GM12891 (cell line): ENCODE measurements around the gene MLLT6.

Source experiments
- DNase-seq: peaks from one replicate; pipeline ENCODE4 v3.0.0; 2011; ENCODE audit warnings: low spot score; ENCODE audit not compliant: insufficient read length
- FAIRE-seq: peaks from 2 replicates; lab custom pipeline; 2011; peaks lifted over from hg19 to GRCh38; lab: Jason Lieb, UNC
- PAX5 ChIP-seq: IDR thresholded peaks from 2 replicates; pipeline ENCODE4 v1.6.1; 2011; ENCODE audit warnings: low read length, moderate library complexity, mild to moderate bottlenecking; ENCODE audit not compliant: insufficient read depth, severe bottlenecking
- POLR2A ChIP-seq: IDR thresholded peaks from 2 replicates; pipeline ENCODE4 v1.6.1; 2011; ENCODE audit warnings: low read depth, low read length, control low read depth
- POLR2AphosphoS5 ChIP-seq: IDR thresholded peaks from 2 replicates; pipeline ENCODE4 v1.6.1; 2011; ENCODE audit warnings: low read depth, low read length, control low read depth
- POU2F2 ChIP-seq: IDR thresholded peaks from 2 replicates; pipeline ENCODE4 v1.6.1; 2011; ENCODE audit warnings: low read depth, mild to moderate bottlenecking, control low read depth, low read length, moderate library complexity
- SPI1 ChIP-seq: IDR thresholded peaks from 2 replicates; pipeline ENCODE4 v1.6.1; 2011; ENCODE audit warnings: low read depth, low read length, control low read depth
- TAF1 ChIP-seq: IDR thresholded peaks from 2 replicates; pipeline ENCODE4 v1.6.1; 2011; ENCODE audit warnings: low read depth, low read length, control low read depth

The MLLT6 gene

GRCh38 chr17:38701504-38702165 is 3.4 kb upstream of the MLLT6 start:
- DNase-seq (no peak), FAIRE-seq (no peak)
- peak; percentile 50; the same call in 1 of the 2 replicates for TF ChIP-seq TAF1
- peak; percentile 65 for TF ChIP-seq POLR2AphosphoS5
- no peak for TF ChIP-seq PAX5
- TF ChIP-seq POU2F2, result peak; percentile 53
- TF ChIP-seq POLR2A, result no peak; the same call in none of the 2 replicates
- peak; percentile 85 for TF ChIP-seq SPI1

DNA sequence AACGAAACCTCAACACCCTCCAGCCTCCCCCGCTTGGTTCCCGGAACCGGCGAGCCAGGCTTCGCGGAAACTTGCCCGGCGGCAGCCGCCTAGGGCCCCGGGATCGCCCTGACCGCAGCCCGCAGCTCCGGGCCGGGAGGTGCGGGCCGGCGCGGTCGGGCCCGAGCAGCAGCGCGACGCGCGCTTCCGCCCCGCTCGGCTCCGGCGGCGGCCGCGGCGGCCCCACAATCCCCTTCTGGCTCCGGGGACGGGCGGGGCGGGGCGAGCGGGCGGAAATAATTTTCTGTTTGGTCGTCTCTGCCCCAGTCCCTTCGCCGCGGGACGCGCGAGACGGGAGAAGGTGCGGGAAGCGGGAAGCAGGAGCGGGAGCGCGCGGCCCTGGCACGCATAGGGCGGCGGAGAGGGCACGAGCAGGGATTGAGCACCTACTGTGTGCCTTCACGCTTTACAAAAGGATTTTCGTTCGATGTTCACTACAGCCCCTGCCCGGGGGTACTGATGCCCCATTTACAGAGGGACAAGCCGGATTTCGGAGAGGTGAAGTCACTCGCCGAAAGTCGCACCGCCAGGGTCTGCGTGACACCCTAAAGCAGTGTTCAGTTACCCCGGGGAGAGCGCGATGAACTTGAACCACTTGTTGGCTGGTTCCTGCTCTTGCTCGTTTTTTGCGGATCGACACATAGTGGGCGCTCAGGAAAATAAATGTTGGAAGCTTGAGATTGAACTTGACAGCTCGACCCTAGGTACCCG is 2.7 kb upstream of the MLLT6 start:
- TF ChIP-seq POU2F2 (no peak), POLR2AphosphoS5 (no peak; the same call in 1 of the 2 replicates), SPI1 (no peak), POLR2A (peak; percentile 63), PAX5 (peak; percentile 2), TAF1 (peak; percentile 56; the same call in 1 of the 2 replicates)
- FAIRE-seq, result no peak
- no peak for DNase-seq

DNA sequence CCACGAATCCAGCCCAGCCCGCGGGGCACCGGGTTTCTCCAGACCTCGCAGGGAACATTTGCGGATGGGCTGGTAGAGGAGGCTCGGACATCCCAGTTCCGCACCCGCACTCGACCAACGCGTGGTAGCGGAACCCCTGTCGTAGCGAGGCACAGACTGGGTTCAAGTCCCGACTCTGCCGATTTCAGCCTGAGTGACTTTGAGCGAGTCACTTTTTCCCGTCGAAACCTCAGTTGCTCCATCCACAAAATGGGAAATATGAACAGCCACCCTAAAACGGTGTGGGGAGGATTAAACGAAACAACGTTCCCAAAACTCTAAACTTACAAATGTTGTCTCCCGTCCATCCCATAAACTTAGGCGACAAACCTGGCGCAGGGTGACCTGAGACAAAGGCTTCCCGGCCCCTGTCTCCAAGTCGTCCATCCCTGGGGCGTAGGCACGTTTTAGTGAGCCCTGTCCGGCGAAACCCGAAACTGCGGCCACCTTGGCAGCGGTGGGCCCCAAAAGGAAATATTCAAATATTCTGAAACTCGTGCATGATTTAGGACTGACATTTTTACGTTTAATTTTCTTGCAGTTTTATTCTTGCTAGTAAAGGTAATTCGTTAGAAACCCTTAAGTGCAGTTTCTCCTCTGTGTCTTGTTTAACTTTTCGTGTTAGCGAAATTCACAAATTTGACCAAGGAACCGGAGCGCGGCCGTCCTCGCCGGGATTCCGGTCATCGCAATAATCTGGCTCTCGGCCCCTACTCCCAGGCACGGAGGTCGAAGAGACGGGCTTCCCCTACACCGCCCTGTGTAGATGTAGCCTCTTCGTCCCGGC is 1.9 kb upstream of the MLLT6 start:
- no peak for DNase-seq
- TF ChIP-seq SPI1 (peak; percentile 69), TAF1 (no peak), PAX5 (no peak), POLR2A (peak; percentile 28; the same call in 1 of the 2 replicates), POU2F2 (peak; percentile 74), POLR2AphosphoS5 (peak; percentile 59; the same call in 1 of the 2 replicates)
- no peak for FAIRE-seq

- TF ChIP-seq POU2F2 (no peak), SPI1 (no peak), POLR2A (peak; percentile 5; the same call in 1 of the 2 replicates), PAX5 (peak; percentile 66), TAF1 (peak; percentile 41; the same call in 1 of the 2 replicates), POLR2AphosphoS5 (peak; percentile 60)
- no peak for FAIRE-seq
- peak; percentile 77 for DNase-seq
Measured at GRCh38 chr17:38703742-38704605, 1.1 kb upstream of the MLLT6 start.

- no peak for TF ChIP-seq POU2F2
- no peak for TF ChIP-seq POLR2AphosphoS5
- no peak for TF ChIP-seq POLR2A
- no peak for TF ChIP-seq SPI1
- TF ChIP-seq TAF1, result no peak
- no peak for TF ChIP-seq PAX5
- no peak for DNase-seq
- no peak for FAIRE-seq
Measured at GRCh38 chr17:38705523-38705802, 390 bp downstream of the MLLT6 start.

DNA sequence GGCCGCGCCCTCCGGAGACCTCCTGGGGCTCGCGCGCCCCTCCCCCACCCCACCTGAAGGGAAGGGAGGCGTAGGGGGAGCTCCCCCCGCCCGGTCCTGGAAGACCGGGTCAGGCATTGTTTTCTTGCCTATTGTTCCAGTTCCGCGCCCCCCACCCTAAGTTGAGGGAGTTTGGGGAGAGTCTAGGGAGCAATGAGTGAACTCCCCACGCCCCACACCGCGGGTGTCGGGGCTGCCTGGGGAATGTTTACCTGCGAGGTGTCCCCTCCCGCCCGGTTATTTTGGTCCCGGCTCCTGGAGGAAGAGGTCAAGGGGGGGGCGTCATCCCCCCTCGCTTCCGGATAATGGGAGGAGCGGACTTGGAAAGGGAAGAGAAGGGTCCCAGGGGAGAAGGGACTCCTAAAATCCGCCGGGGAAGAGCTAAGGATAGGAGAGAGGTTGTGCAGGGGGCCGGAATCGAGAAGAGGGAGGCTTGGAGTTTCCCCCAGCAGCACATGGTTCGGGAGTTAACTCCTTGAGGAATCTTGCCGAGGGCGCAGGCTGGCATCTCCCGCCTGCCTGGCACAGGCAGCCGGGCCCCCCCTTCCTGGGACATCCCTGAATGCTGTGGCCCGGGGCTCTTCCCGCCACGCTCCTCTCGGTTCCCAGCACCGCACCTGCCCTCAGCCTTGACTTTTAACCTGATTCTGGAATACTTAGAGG is 881 bp downstream of the MLLT6 start:
- FAIRE-seq, result no peak
- no peak for DNase-seq

DNA sequence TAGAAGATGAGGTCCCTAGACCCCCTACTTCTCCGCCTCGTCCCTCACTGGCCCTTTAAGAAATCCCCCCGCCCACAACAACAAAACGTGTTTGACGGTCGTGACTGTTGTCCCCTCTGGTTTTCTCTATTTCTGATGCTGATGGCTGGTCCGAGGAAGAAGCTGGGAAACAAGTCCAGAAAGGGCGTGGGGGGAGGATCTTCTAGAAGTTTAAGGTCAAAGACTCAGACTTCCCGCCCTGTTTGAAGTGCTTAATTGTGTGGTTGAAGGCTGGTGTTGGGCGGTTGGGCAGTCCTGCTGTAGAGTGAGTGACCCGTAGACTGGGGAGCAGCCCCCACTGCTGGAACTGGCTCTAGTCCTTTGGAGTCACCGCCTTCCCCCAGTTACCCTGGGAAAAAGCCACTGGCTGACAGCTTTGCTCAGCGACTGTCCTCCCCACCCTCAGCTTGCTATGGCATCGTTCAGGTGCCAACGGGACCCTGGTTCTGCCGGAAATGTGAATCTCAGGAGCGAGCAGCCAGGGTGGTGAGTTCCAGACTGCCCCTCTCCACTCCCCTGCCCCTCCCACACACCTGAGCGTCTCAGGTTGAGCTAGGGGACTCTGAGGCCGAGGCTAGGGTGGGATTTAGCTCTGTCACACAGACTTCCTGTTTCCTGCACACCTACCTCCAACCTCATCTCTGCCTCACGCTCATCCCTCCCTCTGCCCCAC is 1.6 kb downstream of the MLLT6 start:
- no peak for DNase-seq
- peak; percentile 48; the same call in 1 of the 2 replicates for TF ChIP-seq POU2F2
- peak; percentile 84 for TF ChIP-seq SPI1
- no peak for TF ChIP-seq POLR2AphosphoS5
- no peak for FAIRE-seq

More for the DNA sequence above, 881 bp downstream of the MLLT6 start:
- TF ChIP-seq POLR2A (no peak), SPI1 (no peak), POLR2AphosphoS5 (no peak), POU2F2 (no peak), PAX5 (no peak), TAF1 (no peak)
